Hippocampal formation (tissue), 2 donors: ENCODE measurements around the gene NELL1.
A peak's percentile ranks its signal among the peaks of the same experiment; 100 is the strongest.

Source experiments
- DNase-seq, 2 donors: peaks; one replicate each; lab custom pipeline; 2025; lab: John Stamatoyannopoulos, UW

Gene NELL1

DNA sequence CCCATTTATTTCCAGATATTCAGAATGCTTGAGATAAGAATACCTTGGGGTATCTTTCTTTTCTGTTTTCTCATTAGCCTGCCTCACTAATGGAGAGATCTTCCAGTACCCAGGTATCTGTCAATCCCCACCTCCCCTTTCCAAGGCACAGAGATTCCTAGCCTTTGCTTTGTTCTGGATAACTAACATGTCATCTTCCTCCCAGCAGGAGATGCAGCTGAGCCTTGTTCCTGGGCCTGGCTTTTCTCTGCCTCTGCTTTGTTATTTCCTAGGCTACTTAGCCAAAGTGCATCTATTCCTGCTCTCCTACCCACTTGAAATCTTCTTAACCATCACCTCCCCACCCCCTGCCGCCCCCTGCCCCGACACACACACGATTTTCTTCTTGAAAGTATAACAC lies 297.1 kb downstream of the NELL1 start:
- DNase-seq: no peak

DNA sequence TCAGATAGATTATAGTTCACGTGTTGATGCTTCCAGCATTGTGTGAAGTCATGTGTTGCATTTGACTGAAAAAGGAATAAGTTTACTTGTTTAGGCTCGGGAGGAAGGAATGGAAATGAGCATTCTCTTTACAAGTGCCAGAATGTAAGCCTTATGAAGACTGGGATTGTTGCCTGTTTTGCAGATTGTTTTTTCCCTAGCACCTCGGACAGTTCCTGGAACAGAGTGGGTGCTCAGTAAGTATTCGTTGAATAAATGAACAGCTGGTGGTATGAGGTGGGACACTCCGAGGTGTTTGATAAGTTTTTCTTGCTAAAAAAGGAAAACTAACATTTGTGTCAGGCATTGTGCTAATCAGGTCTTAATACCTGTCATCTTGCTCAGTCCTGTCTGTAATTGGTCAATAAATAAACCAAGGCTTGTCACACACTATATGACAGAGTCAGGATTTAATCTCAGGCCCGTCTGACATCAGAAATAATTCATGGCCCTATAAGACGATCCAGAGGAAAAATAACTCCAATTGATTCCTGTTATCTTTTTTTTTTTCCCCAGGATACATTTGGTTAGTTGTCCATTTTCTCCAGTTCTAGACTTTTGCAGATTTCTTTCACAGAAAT lies 304.7 kb downstream of the NELL1 start:
- DNase-seq: no peak

- DNase-seq: no peak
Observed at GRCh38 chr11:20980736-20981135, 311.4 kb downstream of the NELL1 start.

- no peak for DNase-seq
Observed at GRCh38 chr11:20990447-20990846, 321.1 kb downstream of the NELL1 start.

- DNase-seq: no peak
Observed at GRCh38 chr11:20991471-20991870, 322.1 kb downstream of the NELL1 start.

GRCh38 chr11:21007297-21007696 lies 337.9 kb downstream of the NELL1 start:
- DNase-seq: peak in 1 of 2 donors; percentile 37

GRCh38 chr11:21018248-21018647 lies 348.9 kb downstream of the NELL1 start:
- no peak for DNase-seq

- DNase-seq: no peak
Observed at GRCh38 chr11:21026685-21027084, 357.3 kb downstream of the NELL1 start.

DNA sequence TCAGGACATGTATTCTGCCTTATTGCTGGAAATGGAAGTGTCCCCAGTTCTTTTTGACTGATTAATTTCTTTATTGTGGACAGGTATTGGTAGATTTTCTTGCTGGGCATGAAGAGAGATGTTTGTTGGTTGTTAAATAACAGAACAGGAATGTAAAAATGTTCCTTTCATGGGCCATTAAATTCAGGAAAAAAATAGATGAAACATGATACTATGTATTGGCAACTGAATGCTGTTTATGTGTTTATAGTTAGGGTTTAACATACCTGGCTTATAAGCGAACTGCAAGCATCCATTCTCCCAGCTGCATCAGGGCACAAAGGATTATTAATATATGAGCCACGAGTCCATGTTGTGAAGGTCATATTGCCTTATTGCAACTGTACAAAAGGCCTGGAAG lies 368.5 kb downstream of the NELL1 start:
- no peak for DNase-seq

DNA sequence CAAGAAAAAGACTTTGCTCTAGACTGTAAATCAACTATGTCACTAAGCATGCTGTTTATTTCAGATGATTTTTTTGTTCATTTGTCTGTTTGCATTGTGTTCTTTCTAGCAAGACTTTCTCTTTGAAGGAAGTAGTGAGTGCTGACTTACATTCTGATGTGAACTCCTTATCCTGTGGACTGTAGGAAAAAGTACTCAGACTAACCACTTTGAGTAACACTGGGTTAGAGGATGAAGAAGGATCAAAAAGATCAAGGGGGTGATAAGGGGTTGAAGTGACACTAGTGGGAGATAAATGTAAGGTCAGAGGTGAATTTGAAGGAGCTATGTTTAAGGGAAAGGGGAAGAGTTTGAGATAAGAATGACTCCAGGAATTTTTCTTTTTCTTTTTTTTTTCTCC lies 369.4 kb downstream of the NELL1 start:
- DNase-seq: no peak

DNA sequence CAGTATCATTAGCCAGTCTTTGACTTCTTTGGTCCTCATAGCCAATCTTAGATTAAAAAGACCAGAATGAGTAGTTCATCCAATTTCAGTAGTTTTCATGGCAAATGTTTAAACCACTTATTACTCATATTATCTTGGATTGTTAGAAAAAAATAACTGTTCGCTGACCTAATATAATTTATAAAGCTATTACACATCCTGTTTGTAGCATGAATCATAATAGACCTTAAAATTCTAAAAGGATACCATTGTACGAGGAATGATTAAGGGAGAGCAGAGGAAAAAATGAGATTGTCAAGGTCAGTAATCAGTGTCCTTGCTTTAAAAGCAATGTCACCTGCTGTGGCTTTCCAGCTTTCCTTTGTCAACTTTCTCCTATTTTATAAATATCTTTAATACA lies 371.2 kb downstream of the NELL1 start:
- DNase-seq: no peak

- DNase-seq: no peak
Observed at GRCh38 chr11:21048626-21049025, 379.2 kb downstream of the NELL1 start.

- DNase-seq: no peak
Observed at GRCh38 chr11:21053466-21053865, 384.1 kb downstream of the NELL1 start.

GRCh38 chr11:21056644-21057043 lies 387.3 kb downstream of the NELL1 start:
- no peak for DNase-seq

- DNase-seq: no peak
Observed at GRCh38 chr11:21059879-21060278, 390.5 kb downstream of the NELL1 start.

DNA sequence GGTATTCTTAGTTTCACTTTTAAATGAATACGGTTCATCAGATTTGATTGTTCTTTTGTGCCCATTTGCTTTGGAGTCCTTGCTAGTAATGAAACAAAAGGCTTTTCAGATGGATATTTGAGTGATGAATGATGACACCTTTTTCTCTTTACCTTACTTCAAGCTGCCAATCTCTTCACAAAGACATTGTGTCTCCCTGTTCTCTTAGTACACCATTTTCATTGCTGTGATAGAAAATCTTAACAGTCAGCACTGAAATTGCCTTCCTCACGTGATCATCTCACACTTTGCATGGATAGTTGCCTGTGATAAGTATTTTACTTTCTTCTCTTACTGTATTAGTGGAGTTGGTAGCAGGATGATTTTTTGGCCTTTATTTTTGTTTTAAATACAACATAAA lies 396.6 kb downstream of the NELL1 start:
- no peak for DNase-seq

- DNase-seq: no peak
Observed at GRCh38 chr11:21068886-21069285, 399.5 kb downstream of the NELL1 start.

DNA sequence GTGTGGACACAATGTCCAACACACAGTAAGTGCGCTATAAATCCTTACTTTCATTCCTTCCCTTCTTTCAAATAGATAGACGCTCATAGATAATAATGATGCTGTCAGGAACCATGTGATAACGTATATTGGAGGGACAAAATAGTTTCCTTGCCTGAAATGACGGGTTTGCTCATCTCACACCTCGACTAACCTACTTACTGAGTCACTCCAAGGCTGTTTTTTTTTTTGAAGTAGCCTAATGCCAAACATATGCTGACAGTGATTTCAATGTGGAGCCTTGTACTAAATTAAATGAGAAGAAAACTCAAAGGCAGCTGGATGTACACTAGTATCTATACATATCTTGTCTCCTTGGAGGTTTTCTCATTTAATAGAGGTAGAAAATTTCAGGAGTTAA lies 400.5 kb downstream of the NELL1 start:
- no peak for DNase-seq

- DNase-seq: no peak
Observed at GRCh38 chr11:21072558-21072957, 403.2 kb downstream of the NELL1 start.

GRCh38 chr11:21082853-21083252 lies 413.5 kb downstream of the NELL1 start:
- no peak for DNase-seq

GRCh38 chr11:21088930-21089329 lies 419.5 kb downstream of the NELL1 start:
- DNase-seq: no peak

GRCh38 chr11:21104641-21105040 lies 435.3 kb downstream of the NELL1 start:
- no peak for DNase-seq

DNA sequence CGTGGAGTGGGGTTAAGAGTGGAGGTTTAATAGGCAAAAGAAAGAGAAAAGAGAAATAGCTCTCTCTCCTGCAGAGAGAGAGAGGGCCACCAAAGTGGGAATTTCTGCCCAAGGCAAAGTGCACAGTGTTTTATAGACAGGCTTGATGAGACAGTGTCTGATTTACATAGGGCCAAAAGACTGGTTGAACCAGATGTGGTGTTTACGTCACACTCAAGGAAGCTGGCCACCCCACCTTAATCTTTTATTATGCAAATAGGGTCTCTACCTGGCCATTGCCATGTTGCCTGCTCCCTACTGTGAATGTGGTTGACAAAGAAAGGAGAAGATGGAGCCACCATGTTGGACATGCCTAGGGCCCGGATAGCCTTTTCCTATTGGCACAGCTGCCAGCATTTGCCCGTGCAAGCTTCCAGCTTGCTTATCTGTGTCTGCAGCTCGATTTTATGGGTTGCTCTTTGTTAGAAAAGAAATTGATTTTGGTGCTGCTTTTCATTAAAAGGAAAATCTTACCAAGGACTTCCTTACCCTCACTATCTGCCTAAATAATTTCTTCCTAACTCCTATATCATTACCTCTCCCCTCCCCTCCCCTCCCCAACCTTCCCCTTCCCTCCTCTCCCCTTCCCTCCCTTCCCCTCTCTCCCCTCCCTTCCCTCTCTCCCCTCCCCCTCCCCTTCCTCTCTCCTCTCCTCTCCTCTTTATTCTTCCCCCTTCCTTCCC lies 436.0 kb downstream of the NELL1 start:
- DNase-seq: no peak

GRCh38 chr11:21109341-21109740 lies 440.0 kb downstream of the NELL1 start:
- DNase-seq: no peak
